Kidney epithelial cell (primary cell): ENCODE data around the gene C1orf52. TPM values are rescaled to one million over a fixed set of nuclear protein-coding genes. Genes with fewer than 3 reads are reported as not detected.

Source experiments
- DNase-seq: peaks from one replicate; pipeline ENCODE4 v3.0.0-alpha.2; 2010; ENCODE audit warnings: low read depth
- H3K27me3 ChIP-seq: 2 replicates; pipeline ENCODE4 v1.6.0; 2011; ENCODE audit warnings: low read length; ENCODE audit not compliant: control insufficient read depth, insufficient read depth
- H3K36me3 ChIP-seq: 2 replicates; pipeline ENCODE4 v1.5.1; 2011; ENCODE audit warnings: low read length; ENCODE audit not compliant: control insufficient read depth, insufficient read depth
- H3K4me3 ChIP-seq: 2 replicates; pipeline ENCODE4 v1.5.1; 2011; ENCODE audit warnings: low read depth, mild to moderate bottlenecking, control low read depth, low read length
- CTCF ChIP-seq: IDR thresholded peaks from 2 replicates; pipeline ENCODE4 v1.5.1; 2011; ENCODE audit warnings: mild to moderate bottlenecking, moderate library complexity, low read length, control low read depth, inconsistent platforms; ENCODE audit not compliant: insufficient read depth, poor library complexity, severe bottlenecking
- total RNA-seq: library from RNA; depleted of rRNA; stranded (reverse); fragments of >200 nt; gene quantifications from 2 replicates; pipeline ENCODE4 v1.2.3, GENCODE V29; 2015

Gene C1orf52
- total RNA-seq, 1 donor from 2014 or later: 14.1 TPM

GRCh38 chr1:85202864-85203255 lies 56.6 kb downstream of the C1orf52 start:
- no peaks in the 10 kb centered on the region for H3K27me3 ChIP-seq
- no peak for DNase-seq
- TF ChIP-seq CTCF: no peak
- H3K36me3 ChIP-seq: no peaks in the 10 kb centered on the region
- H3K4me3 ChIP-seq: no peak overlapping the region

GRCh38 chr1:85202092-85202863 lies 57.2 kb downstream of the C1orf52 start:
- TF ChIP-seq CTCF: no peak
- DNase-seq: no peak

GRCh38 chr1:85201340-85202091 lies 57.9 kb downstream of the C1orf52 start:
- no peaks in the 10 kb centered on the region for H3K27me3 ChIP-seq
- no peak for DNase-seq
- TF ChIP-seq CTCF: no peak
- H3K4me3 ChIP-seq: peak overlapping the region; percentile 72
- no peaks in the 10 kb centered on the region for H3K36me3 ChIP-seq

More at GRCh38 chr1:85202092-85202863, 57.2 kb downstream of the C1orf52 start:
- no peaks in the 10 kb centered on the region for H3K36me3 ChIP-seq
- H3K4me3 ChIP-seq: peak overlapping the region; percentile 72
- no peaks in the 10 kb centered on the region for H3K27me3 ChIP-seq

- Histone ChIP-seq H3K27me3 (no peaks in the 10 kb centered on the region), H3K4me3 (peak within 1 kb of the TSS; percentile 72), H3K36me3 (no peaks in the 10 kb centered on the region)
- DNase-seq: no peak
- TF ChIP-seq CTCF: no peak
Measured at GRCh38 chr1:85200463-85201339, 58.8 kb downstream of the C1orf52 start, which contains the start of gene SYDE2. Gene SYDE2, minus strand, starts transcription at chr1:85201016. Its CDS starts 20 bp downstream, at chr1:85200996.

Other genes starting within 250 kb of the C1orf52 start
- 11.6 and 13.6 TPM in 2 replicates for gene MCOLN3, start 211.2 kb downstream of the C1orf52 start, total RNA-seq
- gene SYDE2, start 58.6 kb downstream of the C1orf52 start, total RNA-seq: 4.2 and 7.6 TPM in 2 replicates
- 40.1 and 43.0 TPM in 2 replicates for gene BCL10, start 17.0 kb upstream of the C1orf52 start, total RNA-seq
- gene DDAH1, start 205.5 kb upstream of the C1orf52 start, total RNA-seq: 32.6 and 33.4 TPM in 2 replicates